ENCODE results near the gene WDR17.
A peak's percentile ranks its signal among the peaks of the same experiment; 100 is the strongest.

WDR17 gene

GRCh38 chr4:176195184-176195978 lies 129.7 kb downstream of the WDR17 start, which contains the start of gene SPATA4:
TSS of gene SPATA4 (minus strand) at chr4:176195585. CDS start at chr4:176195562, 23 bp downstream.
- Histone ChIP-seq H3K36me3 (ENCODE audit: control insufficient read depth, insufficient read depth, low read length) (no peaks in the 10 kb centered on the region), H3K4me1 (no peaks in the 10 kb centered on the region), H3K27ac (peak within 1 kb of the TSS; percentile 65), H3K27me3 (ENCODE audit: control insufficient read depth, insufficient read depth, low read length) (no peaks in the 10 kb centered on the region), H3K4me2 (ENCODE audit: low read length) (peak within 1 kb of the TSS; percentile 76), H3K9me3 (ENCODE audit: control insufficient read depth, low read length) (peaks cover 5% of the 10 kb centered on the region), H3K9ac (no peak within 1 kb of the TSS), H2AFZ (peak within 1 kb of the TSS; percentile 91), H3K79me2 (no peaks in the 10 kb centered on the region), H3K4me3 (ENCODE audit: low read depth, low read length) (peak within 1 kb of the TSS; percentile 74)
- no peak for TF ChIP-seq CTCF (IDR thresholded peaks at IDR 0.05)

DNA sequence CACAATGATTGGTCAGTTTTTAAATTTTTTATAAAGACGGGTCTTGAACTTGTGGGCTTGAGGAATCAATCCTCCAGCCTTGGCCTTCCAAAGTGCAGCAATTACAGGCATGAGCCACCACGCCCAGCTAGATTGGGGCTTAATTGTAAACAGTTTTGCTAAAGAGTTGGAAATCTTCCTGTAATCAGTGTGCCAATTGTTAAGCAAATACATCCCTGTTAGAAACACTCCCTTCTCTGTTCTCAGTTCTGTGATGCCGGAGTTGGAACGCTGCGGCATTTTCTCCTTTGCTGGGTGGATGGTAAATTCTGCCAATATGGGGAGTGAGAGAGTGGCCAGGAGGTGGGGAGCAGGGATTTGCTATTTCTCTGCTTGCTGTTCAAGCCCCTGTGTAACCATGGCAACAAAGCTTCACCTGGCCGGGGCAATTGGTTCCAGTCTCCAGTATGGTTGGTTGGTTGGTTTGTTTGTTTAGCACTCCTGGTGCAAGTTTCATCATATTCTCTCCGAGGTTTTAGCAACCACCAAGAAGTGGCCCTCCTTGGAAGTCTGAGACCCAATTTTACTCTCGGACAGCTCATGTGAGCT lies 132.8 kb downstream of the WDR17 start:
- Histone ChIP-seq H3K36me3 (ENCODE audit: control insufficient read depth, insufficient read depth, low read length) (no peaks in the 10 kb centered on the region), H3K4me1 (no peaks in the 10 kb centered on the region), H3K9ac (no peak overlapping the region), H3K4me2 (ENCODE audit: low read length) (no peak overlapping the region), H3K79me2 (no peaks in the 10 kb centered on the region), H3K4me3 (ENCODE audit: low read depth, low read length) (no peak overlapping the region), H2AFZ (no peak overlapping the region), H3K27ac (no peak overlapping the region), H3K27me3 (ENCODE audit: control insufficient read depth, insufficient read depth, low read length) (no peaks in the 10 kb centered on the region), H3K9me3 (ENCODE audit: control insufficient read depth, low read length) (peaks cover 5% of the 10 kb centered on the region)
- TF ChIP-seq CTCF (IDR thresholded peaks at IDR 0.05) = no peak

DNA sequence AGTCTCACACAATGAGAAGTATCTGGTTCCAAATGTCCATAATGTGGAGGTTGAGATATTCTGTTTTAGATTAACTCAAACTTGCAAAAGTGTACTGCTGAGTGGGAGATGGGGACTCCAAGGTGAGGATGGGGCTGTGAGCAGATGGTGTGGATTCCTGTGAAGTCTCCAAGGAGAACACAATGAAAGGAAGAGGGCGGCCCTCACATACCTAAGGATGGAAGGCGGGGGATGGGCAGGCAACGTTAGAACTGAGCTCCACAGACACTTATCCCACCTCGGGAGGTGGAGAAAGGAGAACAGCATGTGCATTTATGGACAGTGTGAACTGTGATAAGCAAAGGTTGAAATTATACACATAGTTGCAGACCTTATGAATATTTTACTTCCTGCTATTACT lies 139.7 kb downstream of the WDR17 start:
- no peak for TF ChIP-seq CTCF (IDR thresholded peaks at IDR 0.05)
- Histone ChIP-seq H3K79me2 (no peaks in the 10 kb centered on the region), H3K9me3 (ENCODE audit: control insufficient read depth, low read length) (no peaks in the 10 kb centered on the region)

GRCh38 chr4:176207839-176208238 lies 142.2 kb downstream of the WDR17 start:
- H3K27me3 ChIP-seq (ENCODE audit: control insufficient read depth, insufficient read depth, low read length) = no peaks in the 10 kb centered on the region
- no peak overlapping the region for H2AFZ ChIP-seq
- no peak overlapping the region for H3K4me3 ChIP-seq (ENCODE audit: low read depth, low read length)
- no peak overlapping the region for H3K4me2 ChIP-seq (ENCODE audit: low read length)
- H3K9ac ChIP-seq = no peak overlapping the region
- no peaks in the 10 kb centered on the region for H3K36me3 ChIP-seq (ENCODE audit: control insufficient read depth, insufficient read depth, low read length)
- no peaks in the 10 kb centered on the region for H3K9me3 ChIP-seq (ENCODE audit: control insufficient read depth, low read length)
- H3K79me2 ChIP-seq = no peaks in the 10 kb centered on the region
- TF ChIP-seq CTCF (IDR thresholded peaks at IDR 0.05) = no peak
- H3K27ac ChIP-seq = no peak overlapping the region
- H3K4me1 ChIP-seq = no peaks in the 10 kb centered on the region

More for the DNA sequence above, 139.7 kb downstream of the WDR17 start:
- no peak overlapping the region for H3K4me3 ChIP-seq (ENCODE audit: low read depth, low read length)
- no peaks in the 10 kb centered on the region for H3K4me1 ChIP-seq
- H3K9ac ChIP-seq = no peak overlapping the region
- no peak overlapping the region for H2AFZ ChIP-seq
- no peaks in the 10 kb centered on the region for H3K27me3 ChIP-seq (ENCODE audit: control insufficient read depth, insufficient read depth, low read length)
- no peaks in the 10 kb centered on the region for H3K36me3 ChIP-seq (ENCODE audit: control insufficient read depth, insufficient read depth, low read length)
- no peak overlapping the region for H3K4me2 ChIP-seq (ENCODE audit: low read length)
- no peak overlapping the region for H3K27ac ChIP-seq
